HUES48 (cell line): ENCODE data around the gene ALDH6A1.

Experiments
- H3K27ac ChIP-seq: one replicate; pipeline ENCODE4 v1.7.0; 2013; ENCODE audit warnings: low read depth, low read length, inconsistent platforms
- H3K27me3 ChIP-seq: 2 replicates; pipeline ENCODE4 v1.6.1; 2013; ENCODE audit warnings: mild to moderate bottlenecking, low read length; ENCODE audit not compliant: control insufficient read depth, insufficient read depth
- H3K36me3 ChIP-seq: 2 replicates; pipeline ENCODE4 v1.6.1; 2013; ENCODE audit warnings: low read length; ENCODE audit not compliant: control insufficient read depth, insufficient read depth
- H3K4me1 ChIP-seq: 2 replicates; pipeline ENCODE4 v1.6.1; 2013; ENCODE audit warnings: mild to moderate bottlenecking, low read length; ENCODE audit not compliant: control insufficient read depth, insufficient read depth
- H3K4me3 ChIP-seq: 2 replicates; pipeline ENCODE4 v1.5.1; 2013; ENCODE audit warnings: mild to moderate bottlenecking, low read depth, low read length
- H3K9ac ChIP-seq: 2 replicates; pipeline ENCODE4 v1.6.1; 2013; ENCODE audit warnings: mild to moderate bottlenecking, low read depth, low read length, moderate library complexity
- H3K9me3 ChIP-seq: 2 replicates; pipeline ENCODE4 v1.6.1; 2013; ENCODE audit warnings: low read length; ENCODE audit not compliant: control insufficient read depth, insufficient read depth

ALDH6A1 gene

GRCh38 chr14:74015963-74016362 is 68.3 kb downstream of the ALDH6A1 start:
- Histone ChIP-seq H3K36me3 (peaks cover 11% of the 10 kb centered on the region), H3K27ac (no peak overlapping the region), H3K27me3 (no peaks in the 10 kb centered on the region), H3K4me1 (no peaks in the 10 kb centered on the region), H3K9me3 (no peaks in the 10 kb centered on the region), H3K9ac (no peak overlapping the region), H3K4me3 (no peak overlapping the region)

DNA sequence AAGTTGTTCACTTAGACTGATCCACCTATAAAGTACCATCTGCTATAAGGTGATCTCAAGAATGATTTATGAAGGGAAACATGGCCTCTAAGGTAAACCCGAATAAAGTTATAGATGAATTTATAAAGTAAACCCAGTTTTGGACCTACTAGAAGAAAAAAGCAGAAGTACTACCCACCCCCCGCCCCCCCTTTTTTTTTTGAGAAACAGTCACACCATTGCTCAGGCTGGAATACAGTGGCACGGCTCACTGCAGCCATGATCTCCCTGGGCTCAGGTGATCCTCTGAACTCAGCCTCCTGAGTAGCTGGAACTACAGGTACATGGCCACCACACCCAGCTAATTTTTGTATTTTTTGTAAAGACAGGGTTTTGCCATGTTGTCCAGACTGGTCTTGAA is 69.1 kb downstream of the ALDH6A1 start:
- Histone ChIP-seq H3K4me1 (no peaks in the 10 kb centered on the region), H3K36me3 (peaks cover 15% of the 10 kb centered on the region), H3K27me3 (no peaks in the 10 kb centered on the region), H3K27ac (no peak overlapping the region), H3K9ac (no peak overlapping the region), H3K9me3 (no peaks in the 10 kb centered on the region), H3K4me3 (no peak overlapping the region)

DNA sequence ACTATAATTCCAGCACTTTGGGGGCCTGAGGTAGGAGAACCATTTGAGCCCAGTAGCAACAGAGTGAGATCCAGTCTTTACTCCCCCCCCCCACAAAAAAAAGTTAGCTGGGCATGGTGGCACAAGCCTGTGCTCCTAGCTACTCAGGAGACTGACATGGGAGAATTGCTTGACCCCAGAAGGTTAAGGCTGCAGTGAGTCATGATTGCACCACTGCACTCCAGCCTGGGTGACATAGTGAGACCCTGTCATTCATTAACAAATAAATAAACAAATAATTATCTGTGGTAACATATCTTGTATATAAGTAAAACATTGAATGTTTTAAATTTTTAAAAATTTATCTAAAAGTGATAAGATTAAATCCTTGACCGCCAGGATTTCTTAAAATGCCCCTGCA is 70.0 kb downstream of the ALDH6A1 start:
- H3K27me3 ChIP-seq: no peaks in the 10 kb centered on the region
- H3K36me3 ChIP-seq: peaks cover 15% of the 10 kb centered on the region
- no peak overlapping the region for H3K4me3 ChIP-seq
- no peaks in the 10 kb centered on the region for H3K9me3 ChIP-seq
- H3K9ac ChIP-seq: no peak overlapping the region
- H3K27ac ChIP-seq: no peak overlapping the region
- no peaks in the 10 kb centered on the region for H3K4me1 ChIP-seq

DNA sequence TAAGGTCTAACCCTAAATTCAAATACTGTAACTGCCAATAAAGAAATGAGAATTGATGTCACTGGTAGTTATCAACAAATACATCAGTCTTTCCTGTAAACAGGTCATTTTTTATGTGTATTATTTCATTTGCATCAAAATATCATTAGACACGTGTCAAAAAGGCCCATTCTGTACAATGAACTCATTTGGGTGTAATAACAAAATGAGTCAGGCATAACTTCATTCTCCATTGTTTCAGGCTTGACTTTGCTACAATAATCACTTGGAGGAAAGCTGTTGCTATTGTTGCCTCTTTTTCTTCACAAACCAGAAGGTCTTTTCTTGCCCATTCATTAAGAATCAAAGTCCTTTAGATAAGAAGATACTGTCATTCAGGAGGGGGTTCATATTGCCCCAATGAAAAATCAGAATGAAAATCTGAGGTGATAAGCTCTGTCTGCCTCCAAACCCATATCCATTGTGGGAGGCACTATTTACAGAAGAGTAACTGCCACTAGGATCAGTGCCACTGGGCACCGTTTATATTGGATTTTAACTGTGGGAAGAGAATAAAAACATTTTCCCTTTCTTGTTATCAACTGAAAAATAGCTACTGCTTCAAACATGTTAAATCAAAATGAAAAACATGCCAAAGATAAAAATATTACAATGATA is 75.3 kb downstream of the ALDH6A1 start:
- H3K9ac ChIP-seq: no peak overlapping the region
- no peaks in the 10 kb centered on the region for H3K4me1 ChIP-seq
- no peaks in the 10 kb centered on the region for H3K27me3 ChIP-seq
- H3K36me3 ChIP-seq: peaks cover 15% of the 10 kb centered on the region
- no peak overlapping the region for H3K27ac ChIP-seq
- no peak overlapping the region for H3K4me3 ChIP-seq
- H3K9me3 ChIP-seq: no peaks in the 10 kb centered on the region
